ENCODE data around the gene TMEM132E. TPM values are rescaled to one million over a fixed set of nuclear protein-coding genes. Genes with fewer than 3 reads are reported as not detected.

The TMEM132E gene, protein sequence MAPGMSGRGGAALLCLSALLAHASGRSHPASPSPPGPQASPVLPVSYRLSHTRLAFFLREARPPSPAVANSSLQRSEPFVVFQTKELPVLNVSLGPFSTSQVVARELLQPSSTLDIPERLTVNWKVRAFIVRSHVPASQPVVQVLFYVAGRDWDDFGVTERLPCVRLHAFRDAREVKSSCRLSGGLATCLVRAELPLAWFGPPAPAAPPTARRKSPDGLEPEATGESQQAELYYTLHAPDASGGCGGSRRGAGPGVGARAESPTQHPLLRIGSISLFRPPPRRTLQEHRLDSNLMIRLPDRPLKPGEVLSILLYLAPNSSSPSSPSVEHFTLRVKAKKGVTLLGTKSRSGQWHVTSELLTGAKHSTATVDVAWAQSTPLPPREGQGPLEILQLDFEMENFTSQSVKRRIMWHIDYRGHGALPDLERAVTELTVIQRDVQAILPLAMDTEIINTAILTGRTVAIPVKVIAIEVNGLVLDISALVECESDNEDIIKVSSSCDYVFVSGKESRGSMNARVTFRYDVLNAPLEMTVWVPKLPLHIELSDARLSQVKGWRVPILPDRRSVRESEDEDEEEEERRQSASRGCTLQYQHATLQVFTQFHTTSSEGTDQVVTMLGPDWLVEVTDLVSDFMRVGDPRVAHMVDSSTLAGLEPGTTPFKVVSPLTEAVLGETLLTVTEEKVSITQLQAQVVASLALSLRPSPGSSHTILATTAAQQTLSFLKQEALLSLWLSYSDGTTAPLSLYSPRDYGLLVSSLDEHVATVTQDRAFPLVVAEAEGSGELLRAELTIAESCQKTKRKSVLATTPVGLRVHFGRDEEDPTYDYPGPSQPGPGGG (N-terminal part only)
- total RNA-seq, result under 1 TPM in 1 of 4 donors, not detected in 3; 0.26 TPM
- polyA plus RNA-seq, result under 1 TPM in 2 of 3 donors, not detected in 1; 0.01 to 0.03 TPM
- long read RNA-seq, donor 1, result 0 reads
- long read RNA-seq, donor 2, result 0 reads

DNA sequence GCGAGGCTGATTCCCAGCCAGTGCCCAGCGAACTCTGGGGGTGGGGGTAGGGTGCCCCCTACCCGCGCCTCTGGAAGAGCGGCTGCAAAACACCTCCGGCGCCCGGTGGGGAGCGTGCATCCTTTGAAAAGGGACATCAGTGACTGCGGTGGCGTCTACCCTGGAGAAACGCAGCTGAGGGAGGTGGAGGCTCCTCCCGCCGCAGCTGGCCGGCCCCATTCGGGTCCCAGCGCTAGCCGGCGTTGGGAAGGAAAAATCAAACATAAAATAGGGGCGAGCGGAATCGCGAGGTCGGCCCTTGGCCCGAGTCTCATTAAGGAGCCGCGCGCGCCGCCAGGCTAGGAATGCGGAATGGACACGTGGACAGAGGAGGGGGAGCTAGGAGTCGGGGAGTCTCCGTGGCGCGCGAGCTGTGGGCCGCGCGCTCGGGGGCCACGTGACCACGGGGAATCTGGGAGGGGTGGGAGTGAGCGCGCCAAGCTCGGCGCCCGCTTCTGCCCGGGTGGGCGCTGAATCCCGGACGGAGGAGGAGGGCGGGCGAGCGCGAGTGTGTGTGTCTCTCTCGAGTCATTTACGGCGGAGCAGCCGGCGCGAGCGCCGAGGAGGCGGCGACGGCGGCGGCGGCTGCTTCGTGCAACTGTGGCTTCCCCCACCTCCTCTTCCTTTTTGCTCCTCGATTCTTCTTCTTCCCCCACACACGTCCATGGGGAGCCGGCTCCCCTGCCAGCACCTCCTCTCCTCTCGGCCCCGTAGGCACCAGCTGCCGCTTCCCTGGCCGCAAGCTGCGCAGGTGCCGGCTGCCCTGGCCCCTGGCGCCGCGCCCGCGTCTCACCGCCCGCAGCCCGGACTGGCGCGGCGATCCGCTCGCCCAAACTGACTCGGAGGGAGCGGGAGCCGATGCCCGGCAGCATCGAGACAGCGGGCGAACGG lies at the start of gene TMEM132E:
Gene TMEM132E (plus strand): TSS at position 566 of the 930 bp plus-strand sequence. CDS start 1,495 bp downstream, outside the sequence.
- intact Hi-C loops (cut with DNase I), result no loop called here
- ATAC-seq (peak; percentile 57 to 76 (median 67)), DNase-seq (peak in 1 of 2 donors; percentile 23)
- Histone ChIP-seq H3K4me3 (peak within 1 kb of the TSS; percentile 72), H3K27me3 (ENCODE audit: insufficient read depth in 3 of 3, low read length in 2 of 3) (peaks cover 0 to 96% (median 25%) of the 10 kb centered on the region in 3 donors), H3K36me3 (ENCODE audit: insufficient read depth in 1 of 2, low read depth in 1 of 2) (no peaks in the 10 kb centered on the region), H3K27ac (no peak within 1 kb of the TSS), H3K4me1 (peaks cover 28% of the 10 kb centered on the region), H3K9me3 (no peaks in the 10 kb centered on the region)
- TF ChIP-seq, protein P1, sequence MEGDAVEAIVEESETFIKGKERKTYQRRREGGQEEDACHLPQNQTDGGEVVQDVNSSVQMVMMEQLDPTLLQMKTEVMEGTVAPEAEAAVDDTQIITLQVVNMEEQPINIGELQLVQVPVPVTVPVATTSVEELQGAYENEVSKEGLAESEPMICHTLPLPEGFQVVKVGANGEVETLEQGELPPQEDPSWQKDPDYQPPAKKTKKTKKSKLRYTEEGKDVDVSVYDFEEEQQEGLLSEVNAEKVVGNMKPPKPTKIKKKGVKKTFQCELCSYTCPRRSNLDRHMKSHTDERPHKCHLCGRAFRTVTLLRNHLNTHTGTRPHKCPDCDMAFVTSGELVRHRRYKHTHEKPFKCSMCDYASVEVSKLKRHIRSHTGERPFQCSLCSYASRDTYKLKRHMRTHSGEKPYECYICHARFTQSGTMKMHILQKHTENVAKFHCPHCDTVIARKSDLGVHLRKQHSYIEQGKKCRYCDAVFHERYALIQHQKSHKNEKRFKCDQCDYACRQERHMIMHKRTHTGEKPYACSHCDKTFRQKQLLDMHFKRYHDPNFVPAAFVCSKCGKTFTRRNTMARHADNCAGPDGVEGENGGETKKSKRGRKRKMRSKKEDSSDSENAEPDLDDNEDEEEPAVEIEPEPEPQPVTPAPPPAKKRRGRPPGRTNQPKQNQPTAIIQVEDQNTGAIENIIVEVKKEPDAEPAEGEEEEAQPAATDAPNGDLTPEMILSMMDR (IDR thresholded peaks at IDR 0.05), result no peak
- WGBS, 3 donors, result 0 to 1% (median 1%) methylated on average over 83 to 101 of the region's 101 CpGs

DNA sequence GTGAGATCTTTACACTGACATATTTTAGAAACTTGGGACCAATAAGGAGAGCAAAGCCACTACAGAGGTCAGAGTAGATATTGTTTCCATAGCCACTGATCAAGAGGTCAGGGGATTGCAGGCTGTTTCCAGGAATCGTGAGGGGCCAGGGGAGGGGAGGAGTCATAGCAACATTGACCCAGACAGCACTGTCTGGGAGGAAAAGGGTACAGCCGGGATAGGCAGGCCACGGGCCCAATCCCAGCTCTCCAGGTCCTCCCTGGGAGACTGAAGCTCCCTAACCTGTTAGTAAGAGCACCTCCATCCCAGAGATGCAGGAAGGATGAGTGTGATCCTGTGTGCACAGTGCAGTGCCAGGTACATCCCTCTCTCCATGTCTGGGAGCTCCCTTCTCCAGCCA lies 48.5 kb upstream of the TMEM132E start:
- Histone ChIP-seq H3K27me3 (ENCODE audit: insufficient read depth in 3 of 3, low read length in 2 of 3) (peaks cover 0 to 39% (median 2%) of the 10 kb centered on the region in 3 donors), H3K4me3 (no peak overlapping the region), H3K9me3 (no peaks in the 10 kb centered on the region), H3K36me3 (ENCODE audit: insufficient read depth in 1 of 2, low read depth in 1 of 2) (no peaks in the 10 kb centered on the region), H3K4me1 (no peaks in the 10 kb centered on the region), H3K27ac (no peak overlapping the region)
- 20 to 36% (median 23%) methylated on average over 3 of the region's 3 CpGs for WGBS, 3 donors
- intact Hi-C loops (cut with DNase I), result no loop called here
- TF ChIP-seq, protein P1 (IDR thresholded peaks at IDR 0.05), result no peak
- DNase-seq (no peak), ATAC-seq (no peak)

DNA sequence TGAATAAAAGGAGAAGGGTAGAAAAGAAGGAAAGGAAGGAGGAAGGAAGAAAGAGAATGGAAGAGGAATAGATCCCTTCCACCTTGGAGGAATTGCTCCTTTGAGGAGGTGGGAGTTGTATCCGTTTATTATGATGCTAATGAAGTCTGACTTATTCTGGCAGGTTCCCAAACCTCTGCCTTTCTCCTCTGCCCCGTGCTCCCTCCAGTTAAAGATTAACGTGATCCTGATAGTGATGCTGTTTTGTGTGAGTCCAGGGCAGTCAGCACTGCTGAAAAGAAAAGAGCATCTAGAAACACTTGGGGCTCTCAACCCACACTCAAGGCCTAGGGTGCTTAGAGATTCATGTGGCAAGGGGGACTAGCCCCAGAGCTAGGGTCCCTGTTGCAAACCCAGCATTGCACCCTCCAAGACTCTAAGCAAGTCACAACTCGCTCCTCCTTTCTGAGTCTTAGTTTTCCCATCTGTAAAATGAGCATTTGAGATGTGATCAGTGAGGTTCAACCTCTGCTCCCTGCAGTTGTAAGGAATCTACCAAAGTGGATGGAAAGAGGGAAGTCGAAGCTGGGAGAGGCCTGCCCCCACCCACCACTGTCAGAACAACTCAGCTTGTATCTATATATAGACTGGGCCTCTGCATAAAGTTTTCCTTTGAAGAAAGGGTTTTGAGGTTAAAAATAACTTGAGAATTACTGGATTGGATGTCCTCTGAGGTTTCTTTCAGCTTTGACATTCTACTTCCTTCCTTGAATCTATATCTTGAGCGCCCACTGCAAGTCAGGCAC lies 46.9 kb upstream of the TMEM132E start:
- intact Hi-C loops (cut with DNase I), result no loop called here
- H3K4me1 ChIP-seq, result no peaks in the 10 kb centered on the region
- TF ChIP-seq, protein P1 (IDR thresholded peaks at IDR 0.05), result no peak
- H3K27ac ChIP-seq, result no peak overlapping the region
- DNase-seq (no peak), ATAC-seq (no peak)
- no peaks in the 10 kb centered on the region for H3K36me3 ChIP-seq (ENCODE audit: insufficient read depth in 1 of 2, low read depth in 1 of 2)
- whole genome bisulfite sequencing, 3 donors, result 30 to 36% (median 35%) methylated on average over 6 of the region's 6 CpGs
- no peaks in the 10 kb centered on the region for H3K9me3 ChIP-seq
- H3K27me3 ChIP-seq (ENCODE audit: insufficient read depth in 3 of 3, low read length in 2 of 3), result peaks cover 0 to 50% (median 2%) of the 10 kb centered on the region in 3 donors
- no peak overlapping the region for H3K4me3 ChIP-seq

All from psoas muscle (tissue), 8 donors.